Left ventricle myocardium inferior (tissue), 1 donor: Measurements from ENCODE around the gene TAPT1. TPM values are rescaled to one million over a fixed set of nuclear protein-coding genes. Genes with fewer than 3 reads are reported as not detected.

Experiments
- DNase-seq: peaks from one replicate; pipeline ENCODE4 v3.0.0-alpha.2; 2020
- H3K27ac ChIP-seq: fragments of 200-600 bp; replicated peaks from 2 replicates; pipeline ENCODE4 v1.8.0; 2021
- H3K27me3 ChIP-seq: fragments of 200-600 bp; 2 replicates; pipeline ENCODE4 v1.8.0; 2021; ENCODE audit warnings: low read depth
- H3K36me3 ChIP-seq: fragments of 200-600 bp; 2 replicates; pipeline ENCODE4 v1.8.0; 2021
- H3K4me1 ChIP-seq: fragments of 200-600 bp; 2 replicates; pipeline ENCODE4 v1.8.0; 2021
- H3K4me3 ChIP-seq: fragments of 200-600 bp; 2 replicates; pipeline ENCODE4 v1.8.0; 2021; ENCODE audit warnings: mild to moderate bottlenecking, moderate library complexity
- H3K9me3 ChIP-seq: fragments of 200-600 bp; replicated peaks from 2 replicates; pipeline ENCODE4 v1.8.0; 2021
- CTCF ChIP-seq: fragments of 200-600 bp; IDR thresholded peaks from 2 replicates; pipeline ENCODE4 v1.8.0; 2021; ENCODE audit warnings: antibody characterized with exemption, mild to moderate bottlenecking, borderline replicate concordance
- intact Hi-C: fragments of 100-400 bp; cut with micrococcal nuclease; formaldehyde crosslinking; loops from one replicate; pipeline ENCODE4 v1.11.0; 2022
- total RNA-seq: library from RNA; stranded (reverse); fragmentation: NEBNext Ultra II Directional; extraction: Animal tissue kit (Norgen Biotek cat#: 25700); gene quantifications from one replicate; pipeline ENCODE4 v1.2.1, GENCODE V29; 2021
- donor health status: DM: no; HTN: yes; CAD: no; lungs with severe emphysema.

TAPT1 gene
- total RNA-seq, 1 donor from 2014 or later, result 35.3 TPM

DNA sequence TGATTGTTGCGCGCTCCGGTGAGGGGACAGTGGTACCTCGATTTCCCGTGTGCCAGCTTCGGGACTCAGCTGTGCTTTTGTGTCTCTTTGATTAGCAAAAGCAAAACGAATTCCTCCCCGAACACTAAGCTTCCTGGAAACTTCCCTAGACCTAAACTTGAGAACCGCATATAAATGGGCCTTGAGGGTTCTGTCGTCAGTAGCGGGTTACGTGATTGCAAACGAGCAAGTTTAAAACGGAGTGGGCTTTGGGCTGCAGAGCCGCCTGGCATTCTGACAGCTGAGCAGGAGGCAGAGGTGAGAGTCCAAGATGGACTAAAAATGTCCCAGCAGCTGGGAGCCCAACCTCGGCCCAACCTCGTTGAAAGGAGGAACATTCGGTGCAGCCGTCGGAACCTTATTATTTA lies 1.2 kb upstream of the TAPT1 start:
- peak; percentile 47 for DNase-seq
- intact Hi-C loops, result no loop called here
- Histone ChIP-seq H3K36me3 (no peaks in the 10 kb centered on the region), H3K9me3 (no peaks in the 10 kb centered on the region), H3K4me3 (peak overlapping the region; percentile 90), H3K27me3 (no peaks in the 10 kb centered on the region), H3K4me1 (peaks cover 85% of the 10 kb centered on the region), H3K27ac (peak overlapping the region; percentile 99)
- no peak for TF ChIP-seq CTCF

GRCh38 chr4:16226816-16227461 lies 668 bp upstream of the TAPT1 start:
- Histone ChIP-seq H3K36me3 (no peaks in the 10 kb centered on the region), H3K4me3 (peak overlapping the region; percentile 90), H3K9me3 (no peaks in the 10 kb centered on the region), H3K27ac (peak overlapping the region; percentile 99), H3K27me3 (no peaks in the 10 kb centered on the region), H3K4me1 (peaks cover 85% of the 10 kb centered on the region)
- intact Hi-C loops, result no loop called here
- DNase-seq, result peak; percentile 71
- no peak for TF ChIP-seq CTCF

DNA sequence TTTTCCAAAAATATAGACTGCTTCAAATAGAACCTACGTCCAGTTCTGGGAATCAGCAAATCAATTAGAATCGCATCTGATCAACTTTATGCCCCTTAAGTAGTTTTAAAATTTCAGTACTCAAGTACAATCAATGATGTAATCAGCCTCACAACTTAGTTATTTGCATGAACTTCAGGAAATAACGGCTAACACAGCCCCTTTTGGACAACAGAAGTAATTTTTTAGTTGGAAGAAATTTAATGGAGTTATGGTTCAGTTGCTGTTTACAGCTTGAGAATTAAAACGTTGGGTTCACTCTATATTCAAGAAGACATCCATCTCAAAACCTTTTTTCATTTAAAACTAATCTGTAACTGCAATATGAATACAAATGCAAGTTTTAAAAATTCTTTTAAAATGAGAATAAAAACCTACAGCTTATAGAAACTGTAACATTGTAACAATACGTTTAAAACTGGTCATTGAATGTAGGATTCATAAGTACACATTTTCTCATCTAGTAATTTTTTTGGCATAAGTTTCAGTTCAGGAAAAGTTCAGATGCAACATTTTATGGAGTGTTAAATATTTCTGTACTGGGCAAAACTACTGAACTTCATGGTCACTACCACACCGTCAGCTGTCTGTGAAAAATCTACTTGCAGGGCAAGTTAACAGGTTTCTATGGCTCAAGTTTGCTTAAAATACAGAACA lies 956 bp downstream of the TAPT1 start:
- no peak for DNase-seq
- Histone ChIP-seq H3K4me3 (peak overlapping the region; percentile 90), H3K27ac (peak overlapping the region; percentile 99), H3K27me3 (no peaks in the 10 kb centered on the region), H3K36me3 (no peaks in the 10 kb centered on the region), H3K4me1 (peaks cover 85% of the 10 kb centered on the region), H3K9me3 (no peaks in the 10 kb centered on the region)
- no peak for TF ChIP-seq CTCF
- intact Hi-C loops, result no loop called here

GRCh38 chr4:16224264-16225166 lies 1.8 kb downstream of the TAPT1 start:
- peak overlapping the region; percentile 99 for H3K27ac ChIP-seq
- no peaks in the 10 kb centered on the region for H3K27me3 ChIP-seq
- H3K4me3 ChIP-seq, result peak overlapping the region; percentile 90
- no peak for DNase-seq
- H3K36me3 ChIP-seq, result no peaks in the 10 kb centered on the region
- H3K9me3 ChIP-seq, result no peaks in the 10 kb centered on the region
- TF ChIP-seq CTCF, result no peak
- intact Hi-C loops, result no loop called here
- H3K4me1 ChIP-seq, result peaks cover 85% of the 10 kb centered on the region

- H3K9me3 ChIP-seq, result no peaks in the 10 kb centered on the region
- peak overlapping the region; percentile 99 for H3K27ac ChIP-seq
- TF ChIP-seq CTCF, result no peak
- peak overlapping the region; percentile 90 for H3K4me3 ChIP-seq
- peaks cover 83% of the 10 kb centered on the region for H3K4me1 ChIP-seq
- intact Hi-C loops, result no loop called here
- no peaks in the 10 kb centered on the region for H3K36me3 ChIP-seq
- no peaks in the 10 kb centered on the region for H3K27me3 ChIP-seq
- DNase-seq, result no peak
Observed at GRCh38 chr4:16222957-16223527, 3.2 kb downstream of the TAPT1 start.
